ENCODE results near the gene FBXL7. TPM values are rescaled to one million over a fixed set of nuclear protein-coding genes. Genes with fewer than 3 reads are reported as not detected.

FBXL7 gene
- total and polyA plus RNA-seq, 9 of the 15 experiments (the other 6 are each of a cell fraction or from before 2014, with no cell fraction given), result 0.04 to 0.08 TPM; not detected in 7

GRCh38 chr5:15768936-15769335 lies 269.0 kb downstream of the FBXL7 start:
- BruUV-seq (replicated peaks), result no TSS peak
- ATAC-seq, result no peak
- no peaks in the 10 kb centered on the region for H3K79me2 ChIP-seq (ENCODE audit: control insufficient read depth, insufficient read depth, low read length)

More at GRCh38 chr5:15768936-15769335, 269.0 kb downstream of the FBXL7 start:
- Histone ChIP-seq H3K4me2 (ENCODE audit: insufficient read depth, low read length) (no peak overlapping the region), H3K27me3 (ENCODE audit: control insufficient read depth in 2 of 2, insufficient read depth in 2 of 2, low read length in 2 of 2) (no peaks in the 10 kb centered on the region), H3K9me1 (ENCODE audit: control insufficient read depth, insufficient read depth, low read length) (no peaks in the 10 kb centered on the region), H3K36me3 (ENCODE audit: control insufficient read depth, insufficient read depth, low read length) (no peaks in the 10 kb centered on the region), H4K20me1 (replicated peaks; ENCODE audit: control insufficient read depth, insufficient read depth, low read length) (no peaks in the 10 kb centered on the region), H3K27ac (ENCODE audit: extremely low read depth, low read depth, low read length) (no peak overlapping the region), H2AFZ (ENCODE audit: low read depth, low read length) (no peak overlapping the region), H3K4me1 (replicated peaks in 1 of 2; ENCODE audit: control insufficient read depth in 2 of 2, insufficient read depth in 2 of 2, low read length in 2 of 2) (no peaks in the 10 kb centered on the region), H3K9ac (ENCODE audit: insufficient read depth in 1 of 2, low read depth in 2 of 2, low read length in 2 of 2) (no peak overlapping the region), H3K9me3 (replicated peaks; ENCODE audit: control insufficient read depth, insufficient read depth, low read depth, low read length) (0 out of 2 replicates have a peak, but pooled peaks cover 1% of the 10 kb centered on the region), H3K4me3 (no peak overlapping the region)
- FAIRE-seq (no peak), DNase-seq (ENCODE audit: extremely low read depth in 1 of 4, low spot score in 3 of 4) (no peak)
- no peak for TF ChIP-seq POLR3A (IDR thresholded peaks at IDR 0.05; ENCODE audit: borderline replicate concordance, extremely low read depth, insufficient read depth, insufficient read length)
- TF ChIP-seq CBX1 (IDR thresholded peaks at IDR 0.05; ENCODE audit: low read depth), result no peak
- TF ChIP-seq COPS2 (conservative IDR thresholded peaks at IDR 0.05), result no peak
- no peak for TF ChIP-seq ARID4B (CRISPR knock-in tag; IDR thresholded peaks at IDR 0.05)
- no peak for TF ChIP-seq PTBP1 (IDR thresholded peaks at IDR 0.05; ENCODE audit: low read depth, low read length)
- TF ChIP-seq U2AF1 (optimal IDR thresholded peaks at IDR 0.05; ENCODE audit: low read depth, low read length), result no peak
- TF ChIP-seq, protein P1, sequence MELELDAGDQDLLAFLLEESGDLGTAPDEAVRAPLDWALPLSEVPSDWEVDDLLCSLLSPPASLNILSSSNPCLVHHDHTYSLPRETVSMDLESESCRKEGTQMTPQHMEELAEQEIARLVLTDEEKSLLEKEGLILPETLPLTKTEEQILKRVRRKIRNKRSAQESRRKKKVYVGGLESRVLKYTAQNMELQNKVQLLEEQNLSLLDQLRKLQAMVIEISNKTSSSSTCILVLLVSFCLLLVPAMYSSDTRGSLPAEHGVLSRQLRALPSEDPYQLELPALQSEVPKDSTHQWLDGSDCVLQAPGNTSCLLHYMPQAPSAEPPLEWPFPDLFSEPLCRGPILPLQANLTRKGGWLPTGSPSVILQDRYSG (tag; conservative IDR thresholded peaks at IDR 0.05; ENCODE audit: low read depth), result no peak
- TF ChIP-seq ZNF644 (tag; IDR thresholded peaks at IDR 0.05; ENCODE audit: low read depth), result no peak
- WGBS (ENCODE audit: insufficient coverage, low coverage, missing lambda C conversion rate), result 0% methylated on average over 3 of the region's 3 CpGs
- POLR2A ChIA-PET, result no interaction called here
- in situ Hi-C loops (cut with MboI) (no loop called here), intact Hi-C loops (cut with micrococcal nuclease) (no loop called here)
- CTCF ChIA-PET (ENCODE audit: low intra/inter-chr PET ratio), result no interaction called here

Measured in K562 (cell line).